ENCODE measurements around the gene FKBP1B.
"Not testable (repeated sequence)": the region's sequence is repeated elsewhere in the genome, so short reads cannot be mapped to it uniquely, and the experiment has no call there.

Gene FKBP1B

DNA sequence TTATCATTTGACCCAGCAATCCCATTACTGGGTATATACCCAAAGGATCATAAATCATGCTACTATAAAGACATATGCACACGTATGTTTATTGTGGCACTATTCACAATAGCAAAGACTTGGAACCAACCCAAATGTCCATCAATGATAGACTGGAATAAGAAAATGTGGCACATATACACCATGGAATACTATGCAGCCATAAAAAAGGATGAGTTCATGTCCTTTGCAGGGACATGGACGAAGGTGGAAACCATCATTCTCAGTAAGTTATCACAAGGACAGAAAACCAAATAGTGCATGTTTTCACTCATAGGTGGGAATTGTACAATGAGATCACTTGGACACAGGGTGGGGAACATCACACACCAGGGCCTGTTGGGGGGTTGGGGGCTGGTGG is 51.2 kb downstream of the FKBP1B start:
- DNase-seq (ENCODE audit: low read depth in 4 of 4, low spot score in 1 of 4), result not testable (repeated sequence)

DNA sequence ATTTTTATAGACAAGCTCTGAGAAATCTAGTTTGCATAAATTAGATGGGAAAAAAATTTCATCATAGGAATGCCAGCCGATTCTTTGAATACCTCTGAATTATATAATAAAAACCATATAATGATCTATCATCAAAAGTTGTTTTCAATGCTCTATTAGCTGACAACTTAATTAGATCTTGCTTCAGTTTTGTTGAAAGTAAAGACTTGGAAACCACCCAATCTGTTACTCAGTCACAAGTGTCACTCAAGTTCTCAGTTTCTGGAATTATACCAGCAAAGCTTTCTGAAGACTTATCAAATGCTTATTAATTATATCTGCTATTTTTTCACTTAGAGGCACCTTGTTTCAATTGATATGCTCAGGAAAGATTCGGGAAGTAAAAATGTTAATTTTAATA is 52.5 kb downstream of the FKBP1B start:
- no peak for DNase-seq (ENCODE audit: low read depth in 4 of 4, low spot score in 1 of 4)

DNA sequence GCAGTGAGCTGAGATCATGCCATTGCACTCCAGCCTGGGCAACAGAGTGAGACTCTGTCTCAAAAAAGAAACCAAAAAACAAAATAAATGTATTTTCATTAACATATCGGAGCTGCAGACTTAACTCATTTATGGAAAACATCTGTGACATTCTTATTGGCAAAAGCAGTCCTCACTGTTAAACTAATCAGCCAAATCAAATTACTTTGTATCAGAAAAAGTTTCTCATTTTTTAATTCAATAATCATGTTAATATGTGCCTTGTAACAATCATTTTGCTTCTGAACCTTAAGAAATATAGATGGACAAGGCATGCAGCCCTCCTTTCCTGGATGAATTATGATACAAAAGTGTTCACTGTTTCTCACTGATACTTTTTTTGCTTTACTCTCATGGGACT is 53.1 kb downstream of the FKBP1B start:
- no peak for DNase-seq (ENCODE audit: low read depth in 4 of 4, low spot score in 1 of 4)

DNA sequence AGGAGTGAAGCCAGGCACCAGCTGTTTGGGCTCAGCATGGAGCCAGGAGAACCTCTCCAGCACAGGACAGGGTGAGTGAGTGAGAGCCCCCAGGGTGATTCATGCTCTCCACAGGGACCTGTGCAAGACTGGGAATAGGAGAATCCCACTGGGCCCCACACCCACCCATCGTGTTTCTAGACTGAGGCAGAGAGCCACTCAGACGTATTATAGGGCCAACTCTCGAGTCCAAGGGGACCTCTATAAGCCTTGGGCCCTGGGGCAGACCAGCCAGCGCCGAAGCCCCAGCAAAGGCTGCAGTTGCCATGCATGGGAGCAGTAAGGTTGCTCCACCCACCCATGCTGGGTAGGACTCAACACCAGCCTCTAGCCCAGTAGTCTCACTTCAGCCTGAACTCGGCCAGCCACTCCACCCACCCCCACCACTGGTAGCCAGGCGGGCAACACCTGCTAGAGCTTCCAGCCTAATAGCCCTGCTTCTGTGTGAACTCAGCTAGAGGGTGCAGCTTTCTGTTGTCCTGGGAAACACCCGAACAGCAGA is 54.6 kb downstream of the FKBP1B start:
- no peak for DNase-seq (ENCODE audit: low read depth in 4 of 4, low spot score in 1 of 4)

DNA sequence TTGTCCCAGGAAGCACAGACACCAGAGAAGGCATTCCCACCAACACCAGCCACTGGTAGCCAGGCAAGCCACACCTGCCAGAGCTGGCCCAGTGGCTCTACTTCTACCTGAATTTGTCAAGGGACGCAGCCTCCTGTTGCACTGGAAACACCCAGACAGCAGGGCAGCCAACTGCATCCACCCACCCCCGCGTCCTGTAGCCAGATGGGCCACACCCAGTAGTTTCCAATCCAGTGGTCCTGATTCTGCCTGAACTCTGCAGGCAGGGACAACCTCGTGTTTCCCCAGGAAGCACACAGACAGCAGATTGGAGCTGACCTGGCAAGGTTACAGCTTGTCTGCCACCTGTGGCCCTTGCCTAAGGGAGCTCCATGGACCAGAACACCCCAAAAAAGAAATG is 55.4 kb downstream of the FKBP1B start:
- DNase-seq (ENCODE audit: low read depth in 4 of 4, low spot score in 1 of 4), result no peak

DNA sequence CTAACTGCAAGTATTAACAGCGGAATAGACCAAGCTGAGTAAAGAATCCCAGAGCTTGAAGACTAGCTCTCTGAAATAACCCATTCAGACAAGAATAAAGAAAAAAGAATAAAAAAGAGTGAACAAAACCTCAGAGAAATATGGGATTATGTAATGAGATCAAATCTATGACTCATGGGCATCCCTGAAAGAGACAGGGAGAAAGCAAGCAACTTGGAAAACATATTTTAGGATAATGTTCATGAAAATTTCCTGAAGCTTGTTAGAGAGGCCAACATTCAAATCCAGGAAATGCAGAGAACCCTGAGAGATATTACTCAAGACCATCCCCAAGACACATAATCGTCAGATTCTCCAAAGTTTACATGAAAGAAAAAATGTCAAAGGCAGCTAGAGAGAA is 56.3 kb downstream of the FKBP1B start:
- no peak for DNase-seq (ENCODE audit: low read depth in 4 of 4, low spot score in 1 of 4)

DNA sequence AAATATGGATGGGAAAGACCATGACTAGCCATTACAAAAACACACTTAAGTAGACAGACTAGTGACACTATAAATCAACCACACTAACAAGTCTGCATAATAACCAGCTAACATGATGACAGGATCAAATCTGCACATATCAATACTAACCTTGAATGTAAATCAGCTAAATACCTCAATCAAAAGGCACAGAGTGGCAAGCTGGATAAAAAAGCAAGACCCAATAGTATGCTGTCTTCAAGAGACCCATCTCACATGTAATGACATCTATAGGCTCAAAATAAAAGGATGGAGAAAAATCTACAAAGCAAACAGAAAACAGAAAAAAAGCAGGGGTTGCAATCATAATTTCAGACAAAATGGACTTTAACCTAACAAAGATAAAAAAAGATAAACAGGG is 57.2 kb downstream of the FKBP1B start:
- DNase-seq (ENCODE audit: low read depth in 4 of 4, low spot score in 1 of 4), result no peak

DNA sequence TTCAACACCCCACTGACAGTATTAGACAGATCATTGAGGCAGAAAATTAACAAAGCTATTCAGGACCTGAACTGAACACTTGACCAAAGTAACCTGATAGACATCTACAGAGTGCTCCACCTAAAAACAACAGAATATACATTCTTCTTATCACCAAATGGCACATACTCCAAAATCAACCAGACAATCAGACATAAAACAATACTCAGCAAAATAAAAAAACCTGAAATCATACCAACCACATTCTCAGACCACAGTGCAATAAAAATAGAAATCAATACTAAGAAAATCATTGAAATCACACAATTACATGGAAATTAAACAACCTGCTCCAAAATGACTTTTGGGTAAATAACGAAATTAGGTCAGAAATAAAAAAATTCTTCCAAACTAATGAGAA is 57.8 kb downstream of the FKBP1B start:
- no peak for DNase-seq (ENCODE audit: low read depth in 4 of 4, low spot score in 1 of 4)

DNA sequence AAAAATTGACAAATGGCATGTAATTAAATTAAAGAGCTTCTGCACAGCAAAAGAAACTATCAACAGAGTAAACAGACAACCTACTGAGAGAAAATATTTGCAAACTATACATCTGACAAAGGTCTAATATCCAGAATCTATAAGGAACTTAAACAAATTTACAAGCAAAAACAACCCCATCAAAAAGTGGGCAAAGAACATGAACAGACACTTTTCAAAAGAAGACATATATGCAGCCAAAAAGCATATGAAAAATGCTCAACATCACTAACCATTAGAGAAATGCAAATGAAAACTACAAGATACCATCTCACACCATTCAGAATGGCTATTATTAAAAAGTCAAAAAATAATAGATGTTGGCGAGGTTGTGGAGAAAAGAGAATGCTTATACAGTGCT is 59.9 kb downstream of the FKBP1B start:
- not testable (repeated sequence) for DNase-seq (ENCODE audit: low read depth in 4 of 4, low spot score in 1 of 4)

DNA sequence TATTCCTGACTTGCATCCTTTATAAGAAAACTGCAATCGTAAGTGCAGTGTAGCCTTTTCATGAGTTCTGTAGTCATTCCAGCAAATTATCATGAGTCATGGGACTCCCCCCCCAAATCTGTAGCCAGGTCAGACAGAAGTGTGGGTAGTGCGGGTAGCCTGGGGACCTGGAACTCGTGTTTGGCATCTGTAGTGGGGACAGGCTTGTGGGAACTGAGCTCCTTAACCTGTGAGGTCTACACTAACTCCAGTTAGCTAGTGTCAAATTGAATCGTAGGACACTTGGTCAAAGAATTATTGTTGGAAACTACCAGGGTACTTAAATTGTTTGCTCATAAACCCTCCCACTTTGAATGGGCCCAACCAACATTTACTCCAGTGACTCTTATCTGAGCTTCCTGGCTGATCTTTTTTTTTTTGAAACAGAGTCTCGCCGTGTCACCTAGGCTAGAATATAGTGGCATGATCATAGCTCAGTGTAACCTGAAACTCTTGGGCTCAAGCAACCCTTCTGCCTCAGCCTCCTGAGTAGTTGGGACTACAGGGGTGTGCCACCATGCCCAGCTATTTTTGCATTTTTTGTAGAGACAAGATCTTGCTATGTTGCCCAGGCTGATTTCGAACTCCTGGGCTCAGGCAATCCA is 61.2 kb downstream of the FKBP1B start:
- no peak for DNase-seq (ENCODE audit: low read depth in 4 of 4, low spot score in 1 of 4)

DNA sequence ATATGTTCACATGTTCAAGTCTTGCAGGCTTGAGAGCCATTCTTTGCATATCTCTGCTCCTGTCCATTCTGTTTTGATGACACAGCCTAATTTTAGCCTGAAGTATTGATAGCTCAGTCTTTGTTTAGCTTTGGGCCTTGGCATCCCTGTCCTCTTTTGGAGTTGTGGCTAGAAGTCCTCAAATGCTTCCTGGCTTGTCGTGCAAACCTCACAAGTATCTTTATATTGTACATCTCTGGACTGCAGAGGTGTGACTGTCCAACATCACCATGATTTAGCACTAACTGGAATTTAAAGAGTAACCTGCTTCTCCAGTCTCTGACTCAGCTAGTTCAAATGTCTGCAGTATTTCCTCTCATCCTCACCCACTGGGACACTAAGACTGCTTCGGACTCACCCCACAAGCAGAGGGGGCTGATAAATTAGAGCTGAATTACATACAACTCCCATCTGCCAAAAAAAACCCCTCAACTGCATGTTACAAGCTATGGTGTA is 61.9 kb downstream of the FKBP1B start:
- no peak for DNase-seq (ENCODE audit: low read depth in 4 of 4, low spot score in 1 of 4)
